ENCODE data around the gene NPRL2.

The NPRL2 gene

GRCh38 chr3:50350527-50351322 lies at the start of gene NPRL2, which contains the start of gene CYB561D2:
TSS of gene NPRL2 (minus strand) at chr3:50350775. CDS start at chr3:50350652, 123 bp downstream.
TSS of gene CYB561D2 (plus strand) at chr3:50350862. CDS start at chr3:50351434, 572 bp downstream.
- no peak for FAIRE-seq

- no peak for FAIRE-seq
Observed at GRCh38 chr3:50396502-50396901, 45.9 kb upstream of the NPRL2 start.

GRCh38 chr3:50395070-50395860 lies 44.7 kb upstream of the NPRL2 start:
- no peak for FAIRE-seq

- no peak for FAIRE-seq
Observed at GRCh38 chr3:50393061-50393460, 42.5 kb upstream of the NPRL2 start.

GRCh38 chr3:50392101-50392715 lies 41.6 kb upstream of the NPRL2 start:
- FAIRE-seq: no peak

GRCh38 chr3:50390508-50391224 lies 40.1 kb upstream of the NPRL2 start:
- no peak for FAIRE-seq

- FAIRE-seq: no peak
Observed at GRCh38 chr3:50389414-50389767, 38.8 kb upstream of the NPRL2 start.

- FAIRE-seq: no peak
Observed at GRCh38 chr3:50388720-50389413, 38.3 kb upstream of the NPRL2 start.

- no peak for FAIRE-seq
Observed at GRCh38 chr3:50388016-50388719, 37.6 kb upstream of the NPRL2 start.

GRCh38 chr3:50385754-50386153 lies 35.2 kb upstream of the NPRL2 start:
- no peak for FAIRE-seq

GRCh38 chr3:50383750-50384149 lies 33.2 kb upstream of the NPRL2 start:
- FAIRE-seq: no peak

GRCh38 chr3:50382722-50383121 lies 32.1 kb upstream of the NPRL2 start:
- FAIRE-seq: no peak

- no peak for FAIRE-seq
Observed at GRCh38 chr3:50381383-50381782, 30.8 kb upstream of the NPRL2 start.

- no peak for FAIRE-seq
Observed at GRCh38 chr3:50380405-50381085, 30.0 kb upstream of the NPRL2 start.

GRCh38 chr3:50378757-50379156 lies 28.2 kb upstream of the NPRL2 start:
- no peak for FAIRE-seq

- FAIRE-seq: no peak
Observed at GRCh38 chr3:50378024-50378423, 27.4 kb upstream of the NPRL2 start.

- FAIRE-seq: no peak
Observed at GRCh38 chr3:50375258-50375931, 24.8 kb upstream of the NPRL2 start.

GRCh38 chr3:50374363-50375257 lies 24.0 kb upstream of the NPRL2 start:
- FAIRE-seq: no peak

All from islet of Langerhans (tissue), 1 donor.